K562 (cell line): ENCODE measurements around the gene LUC7L. TPM values are rescaled to one million over a fixed set of nuclear protein-coding genes. Genes with fewer than 3 reads are reported as not detected.

Source experiments
- ATAC-seq: fragments of 200-7000 bp; cut with Tn5 transposase; 3 replicates; pipeline ENCODE4 v1.9.1; 2020; ENCODE audit warnings: moderate library complexity
- BruUV-seq: library from RNA; stranded (reverse); fragments of 400-500 nt; replicated peaks from 2 replicates; lab custom pipeline; 2021; lab: Mats Ljungman, UMichigan
- CTCF ChIA-PET: fragments of 300-600 bp; formaldehyde crosslinking; extraction: SDS; loops from one replicate; lab custom pipeline; 2021; ENCODE audit warnings: low intra/inter-chr PET ratio; lab: Yijun Ruan, JAX
- POLR2A ChIA-PET: fragments of 300-600, 350-650 bp; sonication (Branson Sonifier 250); formaldehyde crosslinking; extraction: SDS; loops from one replicate; lab custom pipeline; 2021; ENCODE audit warnings: antibody characterized with exemption, inconsistent platforms; lab: Yijun Ruan, JAX
- DNase-seq, 4 experiments: peaks; one replicate each; pipeline versions ENCODE4 v3.0.0 to v3.0.0-alpha.2; 2011 to 2018; ENCODE audit warnings: low spot score in 3 of 4, mixed read lengths in 3 of 4; ENCODE audit errors: extremely low read depth in 1 of 4
- FAIRE-seq: peaks from 2 replicates; lab custom pipeline; 2011; peaks lifted over from hg19 to GRCh38; lab: Jason Lieb, UNC
- H2AFZ ChIP-seq: 2 replicates; pipeline ENCODE4 v1.6.0; 2011; ENCODE audit warnings: low read depth, low read length, control low read depth, inconsistent platforms
- H3K27ac ChIP-seq: fragments of 200-600 bp; 3 replicates; pipeline ENCODE4 v1.8.0; 2011; ENCODE audit warnings: low read depth, mild to moderate bottlenecking, control low read depth, inconsistent platforms, low read length, moderate library complexity, mixed read lengths; ENCODE audit errors: extremely low read depth
- H3K27me3 ChIP-seq, 2 experiments: fragments of 300-600 bp in 1 of 2; 2 replicates in 1 of 2; 3 replicates in 1 of 2; pipeline versions ENCODE4 v1.6.0 to v1.8.0; 2011; ENCODE audit warnings: inconsistent platforms in 2 of 2, low read length in 2 of 2, mild to moderate bottlenecking in 1 of 2, mixed read lengths in 1 of 2, moderate library complexity in 1 of 2; ENCODE audit not compliant: control insufficient read depth in 2 of 2, insufficient read depth in 2 of 2
- H3K36me3 ChIP-seq: fragments of 300-600 bp; 3 replicates; pipeline ENCODE4 v1.8.0; 2011; ENCODE audit warnings: mild to moderate bottlenecking, low read length, inconsistent platforms; ENCODE audit not compliant: control insufficient read depth, insufficient read depth
- H3K4me1 ChIP-seq, 2 experiments: fragments of 200-600 bp in 1 of 2; replicated peaks in 1 of 2; 2 replicates in 1 of 2; 3 replicates in 1 of 2; pipeline versions ENCODE4 v1.5.1 to v1.8.0; 2011; ENCODE audit warnings: inconsistent platforms in 2 of 2, low read length in 2 of 2, mild to moderate bottlenecking in 1 of 2, mixed read lengths in 1 of 2, moderate library complexity in 1 of 2; ENCODE audit not compliant: control insufficient read depth in 2 of 2, insufficient read depth in 2 of 2
- H3K4me2 ChIP-seq: 2 replicates; pipeline ENCODE4 v1.6.1; 2011; ENCODE audit warnings: low read length, control low read depth, inconsistent platforms, mixed read lengths; ENCODE audit not compliant: insufficient read depth
- H3K4me3 ChIP-seq: fragments of 200-600 bp; sonication (generic), shearing (Covaris generic); 2 replicates; pipeline ENCODE4 v1.5.1; 2016; ENCODE audit warnings: control low read depth, inconsistent platforms
- H3K79me2 ChIP-seq: fragments of 200-600 bp; 3 replicates; pipeline ENCODE4 v1.8.0; 2011; ENCODE audit warnings: low read length, inconsistent platforms; ENCODE audit not compliant: control insufficient read depth, insufficient read depth
- H3K9ac ChIP-seq, 2 experiments: 2 replicates each; pipeline versions ENCODE4 v1.6.0 to v1.6.1; 2011; ENCODE audit warnings: low read depth in 2 of 2, low read length in 2 of 2, control low read depth in 1 of 2, inconsistent platforms in 1 of 2, mild to moderate bottlenecking in 1 of 2, mixed read lengths in 1 of 2; ENCODE audit not compliant: insufficient read depth in 1 of 2
- H3K9me1 ChIP-seq: one replicate; pipeline ENCODE4 v1.6.0; 2011; ENCODE audit warnings: inconsistent platforms, mild to moderate bottlenecking, low read length, moderate library complexity; ENCODE audit not compliant: control insufficient read depth, insufficient read depth
- H3K9me3 ChIP-seq: replicated peaks from 2 replicates; pipeline ENCODE4 v1.5.1; 2011; ENCODE audit warnings: low read depth, low read length, inconsistent platforms; ENCODE audit not compliant: control insufficient read depth, insufficient read depth
- H4K20me1 ChIP-seq: replicated peaks from 2 replicates; pipeline ENCODE4 v1.6.1; 2011; ENCODE audit warnings: low read length, inconsistent platforms, mixed read lengths; ENCODE audit not compliant: control insufficient read depth, insufficient read depth
- C11orf30 ChIP-seq: fragments of 450-650 bp; IDR thresholded peaks from 2 replicates; pipeline ENCODE4 v1.6.1; 2016; ENCODE audit warnings: low read depth, mild to moderate bottlenecking
- CCAR2 ChIP-seq: fragments of 200-400 bp; formaldehyde crosslinking; IDR thresholded peaks from 2 replicates; pipeline ENCODE4 v1.6.1; 2017; ENCODE audit warnings: mild to moderate bottlenecking, low read depth, low read length
- CEBPG ChIP-seq, 3 experiments: fragments of 200-800 bp in 1 of 3; sonication (Bioruptor generic) in 1 of 3; sonication (generic) in 1 of 3; formaldehyde crosslinking in 1 of 3; IDR thresholded peaks in 2 of 3; conservative IDR thresholded peaks in 1 of 3; 2 replicates each; pipeline versions ENCODE4 v1.6.1 to v1.8.0; 2016 to 2022; ENCODE audit warnings: missing compliant biosample characterization in 2 of 3, missing genetic modification characterization in 2 of 3, mild to moderate bottlenecking in 1 of 3, missing genetic modification reagents in 1 of 3
- GABPA ChIP-seq: fragments of 200-800 bp; sonication (Bioruptor generic); conservative IDR thresholded peaks from 2 replicates; pipeline ENCODE4 v1.6.1; 2016; ENCODE audit warnings: low read depth, missing genetic modification characterization, missing compliant biosample characterization
- HSF4 ChIP-seq: fragments of 250-450 bp; sonication (Bioruptor Pico); IDR thresholded peaks from 2 replicates; pipeline ENCODE4 v2.1.2; 2022; ENCODE audit warnings: mild to moderate bottlenecking, moderate library complexity, borderline replicate concordance
- LEF1 ChIP-seq: fragments of 450-650 bp; IDR thresholded peaks from 2 replicates; pipeline ENCODE4 v1.6.1; 2016; ENCODE audit warnings: mild to moderate bottlenecking
- MYBL2 ChIP-seq, 2 experiments: fragments of 450-650 bp in 1 of 2; sonication (generic) in 1 of 2; formaldehyde crosslinking in 1 of 2; IDR thresholded peaks; 2 replicates each; pipeline versions ENCODE4 v1.6.1 to v1.8.1; 2017 to 2022; ENCODE audit warnings: borderline replicate concordance in 1 of 2, inconsistent platforms in 1 of 2, low read depth in 1 of 2, mild to moderate bottlenecking in 1 of 2, missing genetic modification reagents in 1 of 2, moderate library complexity in 1 of 2
- POLR2A ChIP-seq: fragments of 450-650 bp; conservative IDR thresholded peaks from 2 replicates; pipeline ENCODE4 v1.6.1; 2016
- RUNX1 ChIP-seq: sonication (generic); IDR thresholded peaks from 2 replicates; pipeline ENCODE4 v1.6.1; 2016; ENCODE audit warnings: antibody characterized with exemption, low read depth
- SMC3 ChIP-seq: conservative IDR thresholded peaks from 2 replicates; pipeline ENCODE4 v1.6.1; 2011; ENCODE audit warnings: low read depth, low read length, improper control_type of control experiment; ENCODE audit not compliant: insufficient read depth
- ZNF212 ChIP-seq: fragments of 450-650 bp; formaldehyde crosslinking; IDR thresholded peaks from 2 replicates; pipeline ENCODE4 v1.4.0; 2020; ENCODE audit warnings: mild to moderate bottlenecking
- ZNF785 ChIP-seq: fragments of 250-450 bp; sonication (Bioruptor Pico); IDR thresholded peaks from 2 replicates; pipeline ENCODE4 v1.4.0; 2020; ENCODE audit warnings: mild to moderate bottlenecking
- WGBS: fragments of 100-300 bp; shearing (Covaris generic); methylation state at CpG from one replicate; pipeline ENCODE4 v1.1.6; 2016; ENCODE audit warnings: low coverage, mixed read lengths; ENCODE audit not compliant: insufficient coverage; ENCODE audit errors: missing lambda C conversion rate; 5-methylcytosine and 5-hydroxymethylcytosine counted together
- in situ Hi-C: fragments of 300-500 bp; cut with MboI; formaldehyde crosslinking; loops from 4 replicates; pipeline ENCODE4 v1.15.0; 2018; ENCODE audit warnings: inconsistent platforms, mixed read lengths
- intact Hi-C: fragments of 100-400 bp; cut with micrococcal nuclease; formaldehyde crosslinking; loops from 2 replicates; pipeline ENCODE4 v1.14.2; 2022
- polyA plus RNA-seq, 8 experiments: library from polyadenylated mRNA; depleted of rRNA in 4 of 8; stranded (reverse) in 5 of 8; unstranded in 3 of 8; fragments of >200 nt; fragmentation: Nextera tagmentation in 2 of 8; fragmentation: Illumina TruSeq in 1 of 8; extraction: Ambion mirVana in 2 of 8; extraction: Trizol in 1 of 8; gene quantifications; 2 replicates each; pipeline versions ENCODE4 v1.2.1 to v1.2.3, GENCODE V29; 2011 to 2014; ENCODE audit warnings: inconsistent platforms in 1 of 8, missing spikeins in 1 of 8
- total RNA-seq, 7 experiments: library from RNA; depleted of rRNA in 6 of 7; stranded (reverse); fragments of >200 nt in 6 of 7; fragmentation: Illumina TruSeq in 2 of 7; extraction: Trizol in 2 of 7; gene quantifications; 2 replicates each; pipeline versions ENCODE4 v1.2.1 to v1.2.3, GENCODE V29; 2011 to 2021; ENCODE audit warnings: low replicate concordance in 1 of 7
- TF ChIP-seq, protein P1 (sequence below): sonication (generic); formaldehyde crosslinking; IDR thresholded peaks from 2 replicates; pipeline ENCODE4 v1.8.0; 2022; ENCODE audit warnings: missing genetic modification reagents, mild to moderate bottlenecking, borderline replicate concordance
- TF ChIP-seq, protein P2 (sequence below): sonication (generic); formaldehyde crosslinking; IDR thresholded peaks from 2 replicates; pipeline ENCODE4 v1.8.1; 2022; ENCODE audit warnings: missing genetic modification reagents
- TF ChIP-seq, protein P3 (sequence below): fragments of 450-650 bp; IDR thresholded peaks from 2 replicates; pipeline ENCODE4 v1.6.1; 2017; ENCODE audit warnings: mild to moderate bottlenecking, moderate library complexity

LUC7L gene
- total and polyA plus RNA-seq, 9 of the 15 experiments (the other 6 are each of a cell fraction or from before 2014, with no cell fraction given), result 1.7 to 93.3 (median 59.5) TPM

DNA sequence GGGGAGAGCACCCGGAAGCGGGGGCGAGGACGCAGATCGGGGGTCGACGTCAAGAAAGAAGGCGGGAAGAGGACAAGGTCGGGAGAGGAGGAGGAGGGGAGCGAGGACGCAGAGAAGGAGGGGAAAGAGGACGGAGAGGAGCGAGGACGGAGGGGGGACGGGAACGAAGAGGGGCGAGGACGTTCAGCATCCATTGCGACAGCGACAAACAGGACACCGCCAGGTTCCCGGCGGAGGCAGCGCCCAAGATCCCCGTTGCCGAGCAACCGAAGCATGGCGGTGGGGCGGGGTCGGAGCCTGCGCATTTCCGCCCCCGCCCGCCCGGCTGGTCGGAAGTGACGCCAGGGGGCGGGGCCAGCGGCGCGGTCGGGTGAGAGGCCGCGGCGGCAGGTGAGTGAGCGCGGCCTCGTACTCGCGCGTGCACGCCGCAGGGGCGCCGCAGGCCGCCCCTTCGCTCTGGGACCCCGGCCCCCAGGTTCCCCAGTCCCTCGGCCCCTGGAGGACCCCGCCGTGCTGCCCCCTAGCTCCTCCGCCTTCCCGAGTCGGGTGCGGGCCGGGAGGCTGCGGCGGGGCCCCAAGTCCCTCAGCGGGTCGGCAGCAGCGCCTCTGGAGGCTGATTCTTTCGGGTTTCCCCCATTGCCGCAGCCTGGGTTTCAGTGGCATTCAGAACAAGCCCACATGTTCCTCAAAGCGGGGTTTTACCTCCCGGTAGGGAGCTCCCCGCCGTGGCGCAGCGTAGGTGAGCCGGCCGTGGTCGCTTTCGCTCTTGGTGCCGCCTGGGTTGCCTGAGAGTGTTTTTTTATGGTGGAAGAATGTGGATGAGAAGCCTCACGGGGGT is 5.4 kb upstream of the LUC7L start, which contains the start of gene FAM234A (continued):
- TF ChIP-seq, protein P1, sequence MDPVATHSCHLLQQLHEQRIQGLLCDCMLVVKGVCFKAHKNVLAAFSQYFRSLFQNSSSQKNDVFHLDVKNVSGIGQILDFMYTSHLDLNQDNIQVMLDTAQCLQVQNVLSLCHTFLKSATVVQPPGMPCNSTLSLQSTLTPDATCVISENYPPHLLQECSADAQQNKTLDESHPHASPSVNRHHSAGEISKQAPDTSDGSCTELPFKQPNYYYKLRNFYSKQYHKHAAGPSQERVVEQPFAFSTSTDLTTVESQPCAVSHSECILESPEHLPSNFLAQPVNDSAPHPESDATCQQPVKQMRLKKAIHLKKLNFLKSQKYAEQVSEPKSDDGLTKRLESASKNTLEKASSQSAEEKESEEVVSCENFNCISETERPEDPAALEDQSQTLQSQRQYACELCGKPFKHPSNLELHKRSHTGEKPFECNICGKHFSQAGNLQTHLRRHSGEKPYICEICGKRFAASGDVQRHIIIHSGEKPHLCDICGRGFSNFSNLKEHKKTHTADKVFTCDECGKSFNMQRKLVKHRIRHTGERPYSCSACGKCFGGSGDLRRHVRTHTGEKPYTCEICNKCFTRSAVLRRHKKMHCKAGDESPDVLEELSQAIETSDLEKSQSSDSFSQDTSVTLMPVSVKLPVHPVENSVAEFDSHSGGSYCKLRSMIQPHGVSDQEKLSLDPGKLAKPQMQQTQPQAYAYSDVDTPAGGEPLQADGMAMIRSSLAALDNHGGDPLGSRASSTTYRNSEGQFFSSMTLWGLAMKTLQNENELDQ (CRISPR knock-in tag), result no peak
- TF ChIP-seq CEBPG (CRISPR knock-in tag; IDR thresholded peaks at IDR 0.05), result peak; percentile 76
- TF ChIP-seq CEBPG (tag; conservative IDR thresholded peaks at IDR 0.05 in 1 of 2, IDR thresholded peaks at IDR 0.05 in 1 of 2), result peak; percentile 47 to 66
- TF ChIP-seq C11orf30, result peak; percentile 27; the same call in 1 of the 2 replicates
- TF ChIP-seq ZNF212 (CRISPR knock-in tag), result no peak
- TF ChIP-seq, all 486 proteins: peak for 141

DNA sequence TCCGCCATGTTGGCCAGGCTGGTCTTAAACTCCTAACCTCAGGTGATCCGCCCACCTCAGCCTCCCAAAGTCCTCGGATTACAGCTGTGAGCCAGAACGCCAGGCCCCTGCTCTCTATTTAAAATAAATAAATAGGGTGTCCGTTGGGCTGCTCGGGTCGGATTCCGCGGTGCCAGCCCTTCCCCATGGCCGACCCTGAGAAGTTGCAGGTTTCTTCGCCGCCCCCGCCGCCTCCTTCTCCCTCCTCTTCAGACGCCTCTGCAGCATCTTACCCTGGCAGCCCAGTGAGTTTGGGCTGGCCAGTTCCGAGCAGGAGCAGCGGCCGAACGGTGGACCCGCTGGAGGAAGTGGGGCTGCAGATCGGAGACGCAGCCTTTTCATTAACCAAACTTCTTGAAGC is 1.7 kb upstream of the LUC7L start:
- Histone ChIP-seq H3K27ac (no peak overlapping the region), H3K36me3 (peaks cover 22% of the 10 kb centered on the region), H3K79me2 (peaks cover 45% of the 10 kb centered on the region), H3K9me1 (no peaks in the 10 kb centered on the region), H3K9ac (no peak overlapping the region), H2AFZ (no peak overlapping the region), H3K4me1 (peaks cover 9 to 36% of the 10 kb centered on the region in 2 experiments; a peak in 4 of 5 replicates), H3K4me2 (no peak overlapping the region), H3K4me3 (no peak overlapping the region), H4K20me1 (peaks cover 8% of the 10 kb centered on the region; the same call in 1 of the 2 replicates), H3K9me3 (no peaks in the 10 kb centered on the region; the same call in 1 of the 2 replicates), H3K27me3 (no peaks in the 10 kb centered on the region)
- 80% methylated on average over 20 of the region's 22 CpGs for WGBS
- CTCF ChIA-PET, result no interaction called here
- intact Hi-C loops (no loop called here), in situ Hi-C loops (no loop called here)
- no peak for FAIRE-seq
- ATAC-seq, result no peak
- no peak for DNase-seq
- BruUV-seq, result no TSS peak
- POLR2A ChIA-PET, result interaction anchor here (1.1 kb wide), 1 partner anchor 9 kb away, joined by 3 read pairs; no protein-coding TSS in a partner anchor
- no peak for TF ChIP-seq MYBL2 (IDR thresholded peaks at IDR 0.05; ENCODE audit: low read depth)
- TF ChIP-seq MYBL2 (CRISPR knock-in tag; IDR thresholded peaks at IDR 0.05; ENCODE audit: borderline replicate concordance), result no peak
- TF ChIP-seq CCAR2, result no peak
- TF ChIP-seq, protein P2, sequence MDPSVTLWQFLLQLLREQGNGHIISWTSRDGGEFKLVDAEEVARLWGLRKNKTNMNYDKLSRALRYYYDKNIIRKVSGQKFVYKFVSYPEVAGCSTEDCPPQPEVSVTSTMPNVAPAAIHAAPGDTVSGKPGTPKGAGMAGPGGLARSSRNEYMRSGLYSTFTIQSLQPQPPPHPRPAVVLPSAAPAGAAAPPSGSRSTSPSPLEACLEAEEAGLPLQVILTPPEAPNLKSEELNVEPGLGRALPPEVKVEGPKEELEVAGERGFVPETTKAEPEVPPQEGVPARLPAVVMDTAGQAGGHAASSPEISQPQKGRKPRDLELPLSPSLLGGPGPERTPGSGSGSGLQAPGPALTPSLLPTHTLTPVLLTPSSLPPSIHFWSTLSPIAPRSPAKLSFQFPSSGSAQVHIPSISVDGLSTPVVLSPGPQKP (CRISPR knock-in tag), result no peak
- no peak for TF ChIP-seq SMC3
- TF ChIP-seq LEF1, result no peak
- TF ChIP-seq HSF4 (CRISPR knock-in tag), result no peak
- no peak for TF ChIP-seq RUNX1
- TF ChIP-seq, protein P3, sequence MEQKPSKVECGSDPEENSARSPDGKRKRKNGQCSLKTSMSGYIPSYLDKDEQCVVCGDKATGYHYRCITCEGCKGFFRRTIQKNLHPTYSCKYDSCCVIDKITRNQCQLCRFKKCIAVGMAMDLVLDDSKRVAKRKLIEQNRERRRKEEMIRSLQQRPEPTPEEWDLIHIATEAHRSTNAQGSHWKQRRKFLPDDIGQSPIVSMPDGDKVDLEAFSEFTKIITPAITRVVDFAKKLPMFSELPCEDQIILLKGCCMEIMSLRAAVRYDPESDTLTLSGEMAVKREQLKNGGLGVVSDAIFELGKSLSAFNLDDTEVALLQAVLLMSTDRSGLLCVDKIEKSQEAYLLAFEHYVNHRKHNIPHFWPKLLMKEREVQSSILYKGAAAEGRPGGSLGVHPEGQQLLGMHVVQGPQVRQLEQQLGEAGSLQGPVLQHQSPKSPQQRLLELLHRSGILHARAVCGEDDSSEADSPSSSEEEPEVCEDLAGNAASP, result no peak
- no peak for TF ChIP-seq ZNF785 (CRISPR knock-in tag)
- TF ChIP-seq GABPA (tag), result no peak
- TF ChIP-seq POLR2A, result no peak
